HG02973 (cell line): ENCODE results near the gene SAMD14.

Source experiments
- ATAC-seq: cut with Tn5 transposase; IDR thresholded peaks from one replicate; pipeline ENCODE4 v1.9.1; 2021; ENCODE audit warnings: moderate library complexity; ENCODE audit not compliant: unreplicated experiment

The SAMD14 gene

DNA sequence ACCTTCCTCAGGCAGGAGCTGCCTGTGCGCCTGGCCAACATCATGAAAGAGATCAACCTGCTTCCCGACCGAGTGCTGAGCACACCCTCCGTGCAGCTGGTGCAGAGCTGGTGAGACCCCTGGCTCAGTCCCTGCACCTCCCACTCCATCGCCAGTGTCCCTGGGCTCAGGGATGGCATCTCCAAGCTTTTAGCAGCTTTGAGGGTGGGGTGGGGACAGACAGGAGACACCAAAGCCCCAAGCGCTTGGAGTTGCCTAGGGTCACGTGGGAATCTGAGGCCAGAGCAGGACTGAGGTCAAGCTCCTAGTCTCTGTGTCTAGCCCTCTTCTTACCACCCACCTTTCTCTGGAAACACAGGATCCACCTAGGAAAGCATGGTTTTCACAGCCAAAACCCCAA lies 32.5 kb downstream of the SAMD14 start:
- ATAC-seq = no peak

DNA sequence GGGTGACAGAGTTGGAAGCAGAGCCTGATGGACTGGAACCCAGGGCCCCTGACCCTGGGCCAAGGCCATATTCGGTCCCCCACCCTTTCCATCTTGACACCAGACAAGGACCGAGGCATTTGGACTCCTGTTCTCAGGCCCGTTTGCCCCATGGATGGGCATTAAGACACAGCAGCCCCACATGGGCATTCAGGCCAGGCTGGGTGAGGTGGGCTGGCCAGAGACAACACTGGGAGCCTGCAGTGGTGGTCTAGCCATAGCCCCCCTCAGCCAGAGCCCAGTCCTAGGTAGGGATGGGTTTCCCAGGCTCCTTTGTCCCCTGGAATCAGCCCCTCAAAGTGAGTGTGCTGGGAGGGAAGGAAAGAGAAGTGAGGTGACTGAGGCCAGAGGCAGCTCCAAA lies 33.2 kb downstream of the SAMD14 start:
- no peak for ATAC-seq

DNA sequence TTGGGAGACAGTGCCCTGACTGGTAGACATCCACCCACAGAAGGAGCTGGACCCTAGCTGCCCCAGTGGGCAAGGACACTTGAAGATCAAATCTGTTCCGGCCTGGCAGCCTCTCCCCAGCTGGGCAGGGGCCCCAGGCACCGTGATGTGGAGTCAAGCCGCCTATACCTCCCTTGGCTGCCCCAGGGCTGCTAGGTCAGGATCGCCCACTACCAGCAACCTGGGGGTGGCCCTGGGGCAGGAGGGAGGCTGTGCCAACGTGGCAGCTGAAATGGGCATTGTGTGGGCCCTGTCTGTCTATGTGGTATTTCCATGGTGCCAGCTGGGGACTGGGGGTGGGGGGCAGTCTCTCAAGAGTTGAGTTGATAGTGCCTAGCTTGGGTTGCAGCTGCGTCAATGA lies 33.9 kb downstream of the SAMD14 start:
- ATAC-seq = no peak

DNA sequence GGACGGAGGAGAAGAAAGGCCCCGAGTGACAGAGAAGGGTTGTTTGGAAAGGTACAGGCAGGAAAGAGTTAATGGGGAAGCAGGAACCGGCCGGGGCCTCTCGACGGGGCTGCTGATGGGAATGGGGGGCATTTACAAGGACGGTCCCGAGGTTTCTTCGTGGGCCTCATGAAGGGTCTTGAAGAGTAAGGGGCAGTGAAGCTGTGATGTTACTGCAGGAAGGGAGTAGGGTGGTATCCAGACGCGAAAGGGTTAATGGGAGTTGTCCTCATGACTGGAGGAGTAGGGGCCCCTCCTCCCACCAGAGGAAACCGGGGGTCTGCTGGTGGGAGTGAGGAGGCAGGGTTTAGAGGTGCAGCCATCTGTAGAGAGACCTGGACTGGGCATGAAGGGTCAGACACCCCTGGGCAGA lies 34.3 kb downstream of the SAMD14 start:
- no peak for ATAC-seq

DNA sequence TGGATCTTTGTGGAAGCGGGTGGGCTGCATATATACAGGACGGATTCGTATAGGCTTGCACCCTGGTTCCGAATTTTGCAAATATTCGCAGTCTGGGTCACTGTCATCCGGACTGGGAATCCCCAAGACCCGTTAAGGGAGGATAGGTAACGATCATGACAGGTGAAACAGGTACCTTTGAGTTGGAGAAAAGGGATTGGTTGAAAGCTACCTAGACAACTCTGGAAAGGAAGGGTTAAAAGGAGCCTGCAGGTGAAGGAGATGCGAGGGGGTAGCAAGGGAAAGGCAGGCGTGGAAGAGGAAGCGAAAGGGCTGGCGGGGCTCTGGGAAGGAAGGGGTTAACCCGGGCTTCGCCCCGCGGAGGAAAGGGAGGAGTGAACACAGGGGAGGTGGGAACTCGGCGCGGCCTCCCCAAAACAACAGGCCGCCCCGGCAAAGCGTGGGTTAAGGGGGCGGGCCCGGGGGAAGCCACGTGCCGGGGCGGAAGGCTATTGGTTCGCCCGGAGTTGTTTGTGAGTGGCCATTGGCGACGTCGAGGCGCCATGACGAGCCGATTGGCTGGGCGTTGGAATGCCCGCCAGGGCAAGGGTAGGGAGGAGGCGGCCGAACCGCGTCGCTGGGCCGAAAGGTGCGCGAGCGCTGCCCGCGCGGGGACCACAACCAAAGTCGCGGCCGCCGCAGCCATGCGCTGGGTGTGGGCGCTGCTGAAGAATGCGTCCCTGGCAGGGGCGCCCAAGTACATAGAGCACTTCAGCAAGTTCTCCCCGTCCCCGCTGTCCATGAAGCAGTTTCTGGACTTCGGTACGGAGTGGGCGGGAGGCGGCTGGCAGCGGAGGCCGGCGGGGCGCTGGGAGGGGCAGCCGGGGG lies 35.0 kb downstream of the SAMD14 start, which contains the start of gene PDK2:
Gene PDK2, plus strand, starts transcription at position 599 of the 867 bp plus-strand sequence. Its CDS starts 85 bp downstream, at position 684.
- peak; percentile 80 for ATAC-seq

DNA sequence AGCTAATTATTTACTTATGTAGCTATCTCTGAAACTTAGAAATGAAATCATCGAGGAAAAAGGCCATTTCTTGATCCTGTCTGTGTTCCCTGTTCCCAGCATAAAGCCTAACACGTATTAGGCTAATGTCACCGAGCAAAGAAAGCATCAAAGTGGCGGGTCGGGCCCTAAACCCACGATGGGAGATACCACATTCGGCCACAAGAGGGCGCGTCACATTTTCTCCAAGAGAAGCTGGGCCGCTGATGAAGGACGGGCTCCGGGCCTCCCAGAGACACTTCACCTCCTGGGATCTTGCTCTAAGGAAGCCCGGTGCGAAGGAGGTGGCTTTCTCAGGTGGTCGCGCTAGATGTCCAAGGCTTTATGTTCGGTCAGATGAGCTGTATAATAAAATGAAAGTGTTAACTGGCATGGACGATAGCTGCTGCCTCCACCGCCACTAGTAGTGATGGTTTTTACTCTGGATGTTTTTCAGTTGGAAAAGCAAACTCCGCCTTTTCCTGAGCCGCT lies 35.7 kb downstream of the SAMD14 start:
- ATAC-seq = no peak

DNA sequence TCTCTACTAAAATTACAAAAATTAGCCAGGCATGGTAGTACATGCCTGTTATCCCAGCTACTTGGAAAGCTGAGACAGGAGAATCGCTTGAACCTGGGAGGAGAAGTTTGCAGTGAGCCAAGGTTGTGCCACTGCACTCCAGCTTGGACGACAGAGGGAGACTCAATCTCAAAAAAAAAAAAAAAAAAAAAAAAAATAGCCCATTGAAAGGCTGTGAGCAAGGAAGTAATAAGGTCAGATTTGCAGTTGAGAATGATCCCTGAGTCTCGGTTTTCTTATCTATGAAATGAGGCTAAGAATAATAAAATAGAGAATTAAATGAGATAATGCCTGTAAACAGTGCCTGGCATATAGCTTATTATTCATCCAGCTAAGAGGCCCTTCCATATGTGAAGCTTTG lies 36.2 kb downstream of the SAMD14 start:
- ATAC-seq = no peak

DNA sequence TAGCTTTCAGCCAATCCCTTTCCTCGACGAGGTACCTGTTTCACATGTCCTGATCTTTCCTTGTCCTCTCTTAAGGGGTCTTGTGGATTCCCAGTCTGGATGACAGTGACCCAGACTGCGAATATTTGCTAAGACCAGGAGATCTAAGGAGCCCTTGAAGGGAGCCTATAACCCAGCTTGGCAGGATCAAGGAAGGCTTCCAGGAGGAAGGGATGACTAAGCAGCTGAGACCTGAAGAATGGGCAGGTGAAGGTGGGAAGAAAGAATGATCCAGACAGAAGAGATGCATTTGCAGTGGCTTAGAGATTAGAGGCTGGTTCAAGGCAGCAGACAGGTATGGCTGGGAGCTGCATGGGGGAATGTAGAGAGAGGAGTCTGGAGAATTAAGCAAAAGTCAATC lies 36.7 kb downstream of the SAMD14 start:
- no peak for ATAC-seq

DNA sequence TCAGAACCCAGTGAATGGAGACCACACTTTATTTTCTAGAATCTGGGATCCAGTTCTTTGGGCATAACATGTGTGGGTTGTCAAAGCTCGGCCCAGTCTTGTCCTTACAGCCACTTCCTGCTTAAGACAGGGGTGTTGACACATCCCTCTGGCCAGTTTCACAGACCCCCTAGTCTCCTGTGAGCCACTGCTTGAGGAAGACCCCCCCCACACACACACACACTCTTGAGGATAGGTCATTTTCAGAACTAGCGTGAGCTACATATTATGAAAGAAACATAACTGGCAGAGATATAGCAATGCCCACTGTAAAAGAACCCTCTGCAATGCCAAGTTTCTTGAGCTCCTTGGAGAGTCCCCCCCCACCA lies 38.1 kb downstream of the SAMD14 start:
- ATAC-seq = no peak

DNA sequence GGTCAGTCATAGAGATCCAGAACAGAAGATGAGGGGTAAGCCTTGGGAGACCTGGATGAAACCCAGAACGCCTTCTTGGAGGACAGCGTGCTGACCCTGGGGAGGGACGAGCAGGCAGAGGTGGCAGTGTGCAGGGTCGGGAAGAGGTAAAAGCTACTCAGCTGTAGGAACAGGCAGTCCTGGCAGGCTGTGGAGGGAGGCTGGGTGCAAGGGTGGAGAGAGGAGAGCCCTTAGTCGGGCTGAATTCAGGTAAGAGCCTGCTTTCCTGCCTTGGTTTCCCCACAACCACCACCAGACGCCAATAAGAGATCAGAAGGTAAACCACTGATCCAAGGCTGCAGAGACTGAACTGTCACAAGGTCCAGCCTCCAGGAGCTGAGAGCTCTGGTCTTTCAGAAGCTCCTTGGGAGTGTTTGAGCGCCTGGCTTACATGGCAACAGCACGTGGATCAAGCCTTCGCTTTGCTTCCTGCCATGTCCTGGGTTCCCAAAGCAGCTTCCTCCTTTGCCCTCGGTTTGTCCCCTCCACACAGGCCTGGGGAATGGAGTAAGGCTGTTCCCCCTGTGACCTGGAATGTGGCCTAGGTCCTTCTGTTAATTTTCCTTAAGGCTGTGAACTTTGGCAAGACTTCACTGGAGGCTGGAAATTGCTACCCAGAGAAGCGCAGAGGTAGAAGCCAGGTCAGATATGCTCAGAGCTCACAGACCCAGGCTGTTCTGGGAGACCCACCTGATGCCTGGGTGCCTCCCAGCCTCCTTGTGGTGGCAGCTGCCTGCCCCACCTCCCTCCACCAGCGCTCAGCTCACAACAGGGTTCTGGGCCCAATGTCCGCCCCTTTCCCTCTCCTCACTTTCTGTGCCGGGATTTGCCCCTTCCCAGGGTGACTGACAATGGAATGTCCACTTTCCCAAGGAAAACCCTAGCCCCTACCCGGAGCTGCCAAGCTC lies 38.7 kb downstream of the SAMD14 start:
- ATAC-seq = no peak

DNA sequence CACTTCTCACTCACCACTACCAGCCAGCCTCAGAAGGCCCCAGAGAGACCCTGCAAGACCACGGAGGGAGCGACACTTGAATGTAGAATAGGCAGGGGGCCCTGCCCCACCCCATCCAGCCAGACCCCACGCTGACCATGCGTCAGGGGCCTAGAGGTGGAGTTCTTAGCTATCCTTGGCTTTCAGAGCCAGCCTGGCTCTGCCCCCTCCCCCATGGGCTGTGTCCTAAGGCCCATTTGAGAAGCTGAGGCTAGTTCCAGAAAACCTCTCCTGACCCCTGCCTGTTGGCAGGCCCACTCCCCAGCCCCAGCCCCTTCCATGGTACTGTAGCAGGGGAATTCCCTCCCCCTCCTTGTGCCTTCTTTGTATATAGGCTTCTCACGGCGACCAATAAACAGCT lies 39.9 kb downstream of the SAMD14 start:
- ATAC-seq = no peak

DNA sequence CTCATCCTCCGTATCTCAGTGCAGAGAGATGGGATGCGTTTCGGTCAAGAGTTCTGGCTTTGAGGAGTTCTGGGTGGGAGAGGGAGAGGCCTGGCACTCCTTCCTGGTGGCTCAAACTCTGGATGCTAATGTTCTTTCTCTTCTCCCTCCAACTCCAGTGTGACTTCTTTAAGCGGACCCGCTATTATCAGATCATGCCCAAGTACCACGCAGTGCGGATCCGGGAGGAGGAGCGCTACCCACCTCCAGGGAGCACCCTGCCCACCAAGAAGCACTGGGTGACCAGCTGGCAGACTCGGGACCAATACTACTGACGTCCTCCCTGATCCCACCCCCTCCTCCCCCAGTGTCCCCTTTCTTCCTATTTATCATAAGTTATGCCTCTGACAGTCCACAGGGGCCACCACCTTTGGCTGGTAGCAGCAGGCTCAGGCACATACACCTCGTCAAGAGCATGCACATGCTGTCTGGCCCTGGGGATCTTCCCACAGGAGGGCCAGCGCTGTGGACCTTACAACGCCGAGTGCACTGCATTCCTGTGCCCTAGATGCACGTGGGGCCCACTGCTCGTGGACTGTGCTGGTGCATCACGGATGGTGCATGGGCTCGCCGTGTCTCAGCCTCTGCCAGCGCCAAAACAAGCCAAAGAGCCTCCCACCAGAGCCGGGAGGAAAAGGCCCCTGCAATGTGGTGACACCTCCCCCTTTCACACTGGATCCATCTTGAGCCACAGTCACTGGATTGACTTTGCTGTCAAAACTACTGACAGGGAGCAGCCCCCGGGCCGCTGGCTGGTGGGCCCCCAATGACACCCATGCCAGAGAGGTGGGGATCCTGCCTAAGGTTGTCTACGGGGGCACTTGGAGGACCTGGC lies 40.8 kb downstream of the SAMD14 start:
- no peak for ATAC-seq

DNA sequence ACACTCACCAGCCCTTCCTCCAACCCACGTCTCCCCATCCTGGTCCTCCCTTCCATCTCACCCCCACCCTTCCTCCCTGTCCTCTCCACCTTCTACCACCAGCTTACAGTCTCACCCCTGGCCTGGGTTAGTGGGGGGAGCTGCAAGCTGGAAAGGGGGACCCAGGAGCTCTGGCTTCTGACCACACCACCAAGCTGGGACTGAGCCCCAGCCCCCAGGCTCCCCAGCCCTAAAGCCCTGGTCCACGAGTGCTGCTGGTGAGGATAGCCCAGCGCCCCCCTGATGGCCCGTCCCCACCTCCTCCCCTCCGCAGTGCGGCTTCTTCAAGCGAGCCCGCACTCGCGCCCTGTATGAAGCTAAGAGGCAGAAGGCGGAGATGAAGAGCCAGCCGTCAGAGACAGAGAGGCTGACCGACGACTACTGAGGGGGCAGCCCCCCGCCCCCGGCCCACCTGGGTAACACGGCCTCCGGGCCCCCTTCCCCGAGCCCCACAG lies 42.0 kb downstream of the SAMD14 start:
- ATAC-seq = no peak

DNA sequence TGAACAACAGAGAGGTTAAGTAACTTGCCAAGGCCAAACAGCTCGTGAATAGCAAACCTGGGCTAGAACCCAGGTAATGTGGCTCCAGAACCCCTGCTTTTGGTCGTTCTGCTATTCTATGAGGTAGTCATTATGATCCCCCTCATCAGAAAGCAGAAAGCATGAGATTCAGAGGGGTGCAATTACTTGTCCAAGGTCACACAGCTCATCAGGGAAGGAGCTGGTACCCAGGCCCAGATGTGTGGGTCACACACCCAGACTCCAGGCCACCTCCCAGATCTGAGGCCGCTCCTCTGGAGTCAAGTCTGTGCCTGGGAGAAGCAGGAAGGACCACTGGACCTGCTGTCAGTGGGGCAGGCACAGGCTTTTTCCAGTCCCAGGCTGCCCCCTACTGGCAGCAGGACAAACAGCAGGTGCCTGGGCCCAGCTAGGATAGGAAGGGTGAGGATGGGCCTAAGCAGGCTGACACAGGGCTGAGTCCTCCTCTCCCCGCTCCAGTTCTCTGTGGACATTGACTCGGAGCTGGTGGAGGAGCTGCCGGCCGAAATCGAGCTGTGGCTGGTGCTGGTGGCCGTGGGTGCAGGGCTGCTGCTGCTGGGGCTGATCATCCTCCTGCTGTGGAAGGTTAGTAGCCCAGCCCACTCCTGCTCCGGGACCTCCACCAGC lies 42.6 kb downstream of the SAMD14 start:
- ATAC-seq = peak; percentile 60

DNA sequence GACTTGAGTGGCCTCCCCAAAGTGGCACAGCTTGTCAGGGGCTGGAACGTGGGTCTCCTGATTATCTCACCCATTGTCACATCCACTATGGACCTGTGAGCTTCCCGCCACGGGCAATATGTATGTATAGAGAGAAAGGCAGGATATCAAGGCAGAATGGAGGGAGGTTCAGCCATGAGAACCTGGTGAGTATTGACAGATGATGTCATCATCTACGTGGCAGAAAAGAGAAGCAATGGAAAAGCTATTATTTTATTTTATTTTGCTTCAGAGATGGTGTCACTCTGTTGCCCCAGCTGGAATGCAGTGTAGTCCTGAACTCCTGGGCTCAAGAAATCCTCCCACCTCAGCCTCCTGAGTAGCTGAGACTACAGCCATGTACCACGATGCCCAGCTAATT lies 48.2 kb downstream of the SAMD14 start:
- no peak for ATAC-seq

DNA sequence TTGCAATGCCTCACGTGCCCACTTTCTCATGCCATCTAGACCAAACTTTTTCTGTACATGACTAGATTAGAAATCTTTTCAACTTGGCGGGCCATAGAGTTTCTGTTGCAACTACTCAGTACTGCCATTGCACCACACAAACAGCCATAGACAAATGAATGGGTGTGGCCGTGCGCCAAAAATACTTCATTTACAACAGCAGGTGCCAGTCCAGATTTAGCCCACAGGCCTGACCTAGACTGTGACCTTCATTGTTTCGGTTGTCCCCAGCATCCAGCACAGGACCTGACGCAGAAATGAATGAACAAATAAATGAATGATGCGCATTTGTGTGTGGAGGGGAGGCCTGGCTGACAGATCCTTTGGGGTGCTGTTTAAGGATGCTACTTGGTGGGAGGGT lies 49.1 kb downstream of the SAMD14 start:
- ATAC-seq = no peak

DNA sequence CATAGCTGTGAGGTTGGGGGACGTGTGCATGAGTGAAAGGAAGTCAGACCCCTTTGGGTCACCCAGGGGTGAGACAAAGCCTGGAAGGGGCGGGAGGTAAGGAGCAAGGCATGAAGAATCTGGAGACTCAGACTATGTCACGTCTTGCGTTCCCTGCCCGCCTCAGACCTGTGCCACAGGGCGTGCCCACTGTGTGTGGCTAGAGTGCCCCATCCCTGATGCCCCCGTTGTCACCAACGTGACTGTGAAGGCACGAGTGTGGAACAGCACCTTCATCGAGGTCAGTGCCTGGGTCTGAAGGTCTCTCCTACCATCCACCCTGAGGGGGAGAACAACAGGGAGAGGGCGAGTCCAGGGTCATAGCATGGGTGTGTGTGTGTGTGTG lies 49.9 kb downstream of the SAMD14 start:
- ATAC-seq = no peak

DNA sequence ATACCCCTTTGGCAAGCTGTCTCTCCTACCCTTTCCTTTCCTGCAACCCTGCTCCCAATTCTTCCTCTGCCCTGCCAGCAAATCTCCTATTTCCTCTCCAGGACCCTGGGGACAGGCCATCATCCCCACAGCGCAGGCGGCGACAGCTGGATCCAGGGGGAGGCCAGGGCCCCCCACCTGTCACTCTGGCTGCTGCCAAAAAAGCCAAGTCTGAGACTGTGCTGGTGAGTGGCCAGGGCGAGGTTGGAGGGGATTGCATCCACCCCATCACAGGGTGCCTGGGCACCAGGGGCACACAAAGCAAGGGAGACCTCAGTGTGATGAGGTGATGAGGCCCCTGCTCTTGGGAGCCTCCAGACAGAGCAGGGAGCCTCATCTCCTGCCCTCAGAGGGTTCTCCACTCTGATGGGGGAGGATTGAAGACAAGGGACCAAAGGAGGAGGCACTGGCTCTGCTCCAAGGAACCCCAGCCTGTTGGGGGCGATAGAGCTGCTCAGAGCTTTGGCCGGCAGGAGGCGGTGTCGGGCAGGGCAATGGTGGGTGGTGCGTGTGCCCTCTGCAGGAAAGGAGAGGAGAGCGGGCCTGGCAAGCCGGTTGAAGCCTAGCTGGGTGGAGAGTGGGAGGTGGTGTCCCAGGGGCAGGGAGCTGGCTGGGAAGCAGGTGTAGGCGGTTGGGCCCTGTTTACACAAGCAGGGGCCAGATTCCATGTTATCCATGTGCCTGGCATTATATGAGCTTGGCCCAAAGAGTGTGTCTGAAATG lies 50.4 kb downstream of the SAMD14 start:
- ATAC-seq = no peak

DNA sequence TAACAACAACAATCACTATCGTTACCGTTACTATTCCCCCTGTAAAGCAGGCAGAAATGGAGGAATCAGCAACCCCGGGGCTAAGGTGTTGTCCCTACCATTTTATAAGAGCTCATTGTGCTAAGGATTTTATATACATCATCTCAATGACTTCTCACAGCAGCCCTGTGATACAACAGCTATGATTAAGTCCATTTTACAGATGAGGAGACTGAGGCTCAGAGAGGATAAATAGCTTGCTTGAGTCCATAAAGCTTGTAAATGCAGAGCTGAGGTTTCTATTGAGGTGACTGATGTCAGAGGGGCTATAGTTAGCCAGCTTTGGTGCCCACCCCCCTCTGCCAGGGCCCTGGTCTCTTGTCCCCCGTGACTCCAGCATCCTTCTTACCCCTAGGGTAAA lies 51.5 kb downstream of the SAMD14 start:
- ATAC-seq = no peak
